ENCODE results near the gene AGPAT4.

GRCh38 chr6:161140554-161140875 is 133.3 kb downstream of the AGPAT4 start:
- no peak for TF ChIP-seq CTCF (IDR thresholded peaks at IDR 0.05)
- no peak for TF ChIP-seq POLR2A (IDR thresholded peaks at IDR 0.05)
